ENCODE data around the gene DNAJB14.

The DNAJB14 gene

DNA sequence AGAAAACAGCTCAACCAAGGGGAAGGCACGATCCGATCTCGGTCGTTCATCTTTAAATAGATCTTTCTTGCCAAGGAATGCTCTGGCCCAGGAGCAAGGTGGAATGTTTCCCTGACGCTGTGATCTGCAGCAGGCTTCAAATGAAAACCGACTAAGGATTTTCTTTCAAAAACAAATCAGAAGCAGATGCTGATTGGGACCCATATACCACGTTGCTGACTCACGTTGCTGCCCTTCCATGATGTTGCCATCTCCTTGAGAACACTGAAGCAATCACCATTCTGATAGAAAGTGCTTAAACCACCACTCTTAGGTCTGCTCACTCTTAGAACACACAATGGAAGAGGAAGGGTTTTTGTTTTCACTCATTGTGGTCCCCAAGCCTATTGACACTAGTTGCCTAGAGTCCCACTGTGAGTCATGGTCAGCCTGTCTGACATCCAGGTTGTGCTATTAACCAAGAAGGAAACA, 78.3 kb downstream of the DNAJB14 start:
- DNase-seq (ENCODE audit: low spot score) = no peak

- no peak for DNase-seq (ENCODE audit: low spot score)
Measured at GRCh38 chr4:99863804-99864203, 82.6 kb downstream of the DNAJB14 start.

DNA sequence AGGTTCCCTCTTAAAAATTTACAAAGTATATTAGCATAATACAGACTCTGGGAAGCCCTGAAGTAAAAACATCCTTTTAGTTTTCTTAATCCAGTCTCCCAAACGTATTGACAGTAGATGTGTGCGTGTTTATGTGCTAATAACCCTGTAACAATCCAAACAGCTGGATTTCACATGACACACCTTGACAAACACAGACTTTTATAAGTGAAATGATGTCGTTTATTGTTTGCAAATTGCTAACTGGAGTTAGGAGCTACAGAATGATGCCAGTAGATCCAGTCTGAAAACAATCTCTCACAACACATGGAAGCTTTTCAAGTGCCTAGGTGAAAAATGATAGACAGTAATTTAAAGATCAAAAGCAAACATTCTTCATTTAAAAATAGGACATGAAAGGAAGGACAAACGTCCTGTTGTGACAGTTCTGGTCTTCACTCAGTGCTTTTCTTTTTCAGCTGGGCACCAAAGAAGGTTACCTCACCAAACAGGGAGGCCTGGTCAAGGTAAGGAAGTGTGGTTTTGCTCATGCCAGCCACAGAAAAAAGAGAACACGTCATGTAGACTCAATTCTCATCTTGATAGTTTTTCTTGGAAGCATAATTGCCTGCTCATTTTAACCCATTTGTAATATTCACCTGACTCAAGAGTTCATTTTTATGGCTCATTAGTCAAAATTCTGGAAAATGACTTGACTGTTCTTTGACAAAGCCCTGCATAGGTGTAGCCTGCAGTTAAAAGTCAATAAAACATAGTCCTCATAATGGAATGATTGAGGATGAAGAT, 85.1 kb downstream of the DNAJB14 start:
- DNase-seq (ENCODE audit: low spot score) = no peak

- no peak for DNase-seq (ENCODE audit: low spot score)
Measured at GRCh38 chr4:99860521-99860920, 85.9 kb downstream of the DNAJB14 start.

GRCh38 chr4:99859618-99860017, 86.8 kb downstream of the DNAJB14 start:
- DNase-seq (ENCODE audit: low spot score) = no peak

DNA sequence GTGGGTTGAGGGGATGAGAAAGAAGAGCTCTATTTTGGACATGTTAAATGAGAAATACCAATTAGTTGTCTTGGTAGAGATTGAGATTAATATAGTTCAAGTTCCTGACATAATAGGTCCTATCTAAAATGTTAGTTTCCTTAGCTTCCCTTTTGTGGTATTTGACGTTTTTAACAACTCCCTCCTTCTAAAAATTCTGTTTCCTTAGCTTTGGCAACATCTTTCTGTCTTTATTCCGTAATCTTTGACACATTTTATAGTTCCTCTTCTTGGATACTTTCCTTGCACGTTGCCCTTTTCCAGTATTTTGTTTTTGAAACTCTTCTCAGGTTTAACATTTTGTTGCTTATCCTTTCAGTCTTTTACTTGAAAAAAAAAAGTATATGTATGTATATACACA, 89.1 kb downstream of the DNAJB14 start:
- DNase-seq (ENCODE audit: low spot score) = no peak

DNA sequence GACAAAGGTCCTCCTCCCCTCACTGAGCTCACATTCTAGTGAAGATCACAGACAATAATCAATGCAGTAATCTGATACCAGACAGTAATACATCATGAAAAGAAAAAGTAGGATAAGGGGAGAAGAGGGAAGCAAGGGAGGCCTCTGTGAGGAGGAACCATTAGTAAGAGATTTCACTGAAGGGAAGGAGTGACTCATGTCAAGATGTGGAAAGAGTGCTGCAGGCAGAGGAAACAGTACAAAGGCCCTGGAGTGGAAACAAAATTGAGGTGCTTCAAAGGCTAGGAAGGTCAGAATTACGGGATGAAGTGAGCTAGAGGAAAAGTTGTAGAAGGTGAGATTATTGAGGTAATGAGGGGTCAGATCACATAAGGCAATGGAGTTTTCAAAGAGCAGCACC, 90.3 kb downstream of the DNAJB14 start:
- DNase-seq (ENCODE audit: low spot score) = peak; percentile 35

- peak; percentile 37 for DNase-seq (ENCODE audit: low spot score)
Measured at GRCh38 chr4:99855678-99856077, 90.7 kb downstream of the DNAJB14 start.

DNA sequence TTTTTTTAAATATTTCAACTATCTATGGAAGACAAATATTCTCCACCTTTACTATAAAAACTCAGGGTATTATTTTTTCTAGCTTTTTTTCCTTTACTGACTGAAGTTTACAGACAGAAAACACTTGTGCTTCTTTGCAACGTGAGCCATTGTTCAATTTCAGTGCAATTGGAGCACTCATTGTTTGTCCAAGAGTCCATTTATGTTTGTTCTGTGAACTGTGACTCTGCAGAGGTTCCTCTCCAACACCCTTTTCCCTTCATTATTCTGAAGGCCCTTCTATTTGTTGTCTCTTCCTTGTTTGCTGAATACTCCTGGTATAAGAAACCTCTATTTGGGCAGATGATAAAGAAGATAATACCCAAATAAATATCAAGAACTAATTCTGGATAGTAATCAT, 92.4 kb downstream of the DNAJB14 start:
- no peak for DNase-seq (ENCODE audit: low spot score)

DNA sequence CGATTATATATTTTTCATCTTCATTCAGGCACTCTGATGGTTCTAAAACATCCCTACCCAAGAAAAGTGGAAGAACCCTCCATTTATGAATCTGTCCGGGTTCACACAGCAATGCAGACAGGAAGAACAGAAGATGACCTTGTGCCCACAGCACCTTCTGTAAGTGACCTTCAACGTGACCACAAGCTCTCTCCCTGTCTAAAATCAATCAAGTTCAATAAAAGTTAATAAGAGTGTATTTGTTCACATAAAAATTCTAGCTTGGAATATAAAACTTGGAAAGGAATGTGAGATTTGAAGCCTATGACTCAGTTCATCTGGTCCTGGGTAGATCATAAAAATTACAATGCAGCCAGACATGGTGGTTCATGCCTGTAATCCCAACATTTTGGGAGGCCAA, 93.2 kb downstream of the DNAJB14 start:
- DNase-seq (ENCODE audit: low spot score) = no peak

- DNase-seq (ENCODE audit: low spot score) = no peak
Measured at GRCh38 chr4:99852199-99852749, 94.1 kb downstream of the DNAJB14 start.

GRCh38 chr4:99848591-99849001, 97.8 kb downstream of the DNAJB14 start:
- DNase-seq (ENCODE audit: low spot score) = peak; percentile 22

- peak; percentile 38 for DNase-seq (ENCODE audit: low spot score)
Measured at GRCh38 chr4:99847362-99847976, 98.9 kb downstream of the DNAJB14 start.

DNA sequence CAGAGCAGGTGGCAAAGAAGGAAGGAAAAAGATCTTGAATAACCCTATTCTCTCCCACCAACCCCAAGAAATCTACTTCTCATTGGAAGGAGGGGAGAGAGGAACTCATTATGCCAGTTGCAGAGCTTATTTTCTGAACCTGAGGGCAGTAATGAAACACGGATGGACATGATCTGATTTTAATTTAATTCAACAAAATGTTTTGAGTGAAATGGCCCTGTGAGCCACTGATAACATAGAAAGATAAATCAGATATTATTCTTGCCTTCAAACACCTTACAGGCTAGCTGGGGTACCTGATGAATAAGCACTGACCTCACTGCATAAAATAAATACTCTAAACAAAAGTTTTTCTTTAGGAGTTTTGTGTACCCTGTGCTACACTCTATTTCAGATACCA, 99.5 kb downstream of the DNAJB14 start:
- DNase-seq (ENCODE audit: low spot score) = no peak
